Measurements from ENCODE around the gene CHST6. TPM values are rescaled to one million over a fixed set of nuclear protein-coding genes. Genes with fewer than 3 reads are reported as not detected.

Gene CHST6
- total and polyA plus RNA-seq, 2 of the 8 experiments (the other 6 are each of a cell fraction or from before 2014, with no cell fraction given) = 18.2 to 25.4 TPM

DNA sequence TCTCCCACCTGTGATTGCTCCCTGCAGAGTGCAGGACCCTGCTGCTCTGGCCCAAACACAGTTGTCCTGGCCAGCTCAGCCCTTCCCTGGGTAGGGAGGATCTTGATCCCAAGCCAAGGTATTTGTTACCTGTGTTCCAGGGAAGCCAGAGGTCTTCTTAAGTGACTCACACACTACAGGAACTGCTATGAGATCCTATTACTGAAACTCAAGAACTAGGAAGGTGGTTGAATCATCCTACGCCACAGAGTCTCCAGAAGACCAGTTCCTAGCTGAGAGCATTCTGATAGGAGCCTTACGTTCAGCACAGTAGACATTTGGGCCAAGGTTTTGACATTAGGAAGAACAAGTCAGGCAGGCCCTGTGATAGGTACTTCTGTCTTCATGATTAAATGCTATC is 12.0 kb downstream of the CHST6 start:
- Histone ChIP-seq H3K27me3 (replicated peaks in 1 of 4; ENCODE audit: control insufficient read depth in 3 of 4, extremely low read depth in 1 of 4, insufficient read depth in 3 of 4, low read length in 3 of 4) (no peaks in the 10 kb centered on the region), H3K36me3 (ENCODE audit: control insufficient read depth in 2 of 4, insufficient read depth in 4 of 4, low read length in 3 of 4) (peaks cover 0 to 20% (median 10%) of the 10 kb centered on the region in 4 experiments; a peak in 7 of 8 replicates), H3K79me1 (ENCODE audit: low read depth, low read length) (peaks cover 4% of the 10 kb centered on the region; the same call in 1 of the 2 replicates), H2BK20ac (ENCODE audit: low read length) (no peak overlapping the region), H3K9me3 (ENCODE audit: insufficient read depth in 2 of 2, low read depth in 1 of 2, low read length in 1 of 2) (no peaks in the 10 kb centered on the region), H2BK15ac (ENCODE audit: low read length) (no peak overlapping the region), H3K27ac (ENCODE audit: low read depth, low read length) (no peak overlapping the region), H4K20me1 (replicated peaks in 1 of 2; ENCODE audit: control insufficient read depth in 1 of 2, insufficient read depth in 2 of 2, low read length in 2 of 2) (peaks cover 0 to 2% of the 10 kb centered on the region in 2 experiments), H3K4me2 (ENCODE audit: insufficient read depth in 1 of 2, low read depth in 2 of 2, low read length in 2 of 2) (no peak overlapping the region), H3K4ac (replicated peaks; ENCODE audit: insufficient read length, low read depth, low read length) (no peak overlapping the region), H3K14ac (ENCODE audit: insufficient read length) (no peak overlapping the region), H3K4me3 (ENCODE audit: extremely low read depth in 1 of 4, insufficient read depth in 2 of 4, low read depth in 3 of 4, low read length in 4 of 4) (no peak overlapping the region), H2BK5ac (ENCODE audit: low read depth, low read length) (no peak overlapping the region; the same call in 1 of the 2 replicates), H3K9ac (replicated peaks in 1 of 4; ENCODE audit: extremely low read depth in 1 of 4, low read depth in 3 of 4, low read length in 3 of 4) (no peak overlapping the region), H4K8ac (ENCODE audit: extremely low read depth, insufficient read depth, low read length) (no peak overlapping the region), H3K56ac (replicated peaks; ENCODE audit: insufficient read length, low read depth, low read length) (no peak overlapping the region), H4K5ac (ENCODE audit: insufficient read length, low read depth, low read length) (no peak overlapping the region), H2AFZ (ENCODE audit: low read length) (no peak overlapping the region), H3K23me2 (ENCODE audit: low read depth, low read length) (no peaks in the 10 kb centered on the region), H2AK5ac (ENCODE audit: low read depth, low read length) (no peak overlapping the region), H2BK120ac (replicated peaks; ENCODE audit: low read depth, low read length) (no peak overlapping the region), H2BK12ac (ENCODE audit: low read depth, low read length) (no peak overlapping the region), H4K91ac (replicated peaks; ENCODE audit: insufficient read length, low read length) (no peak overlapping the region), H3K18ac (ENCODE audit: extremely low read depth, low read length) (no peak overlapping the region), H3K79me2 (ENCODE audit: control insufficient read depth in 1 of 2, insufficient read depth in 2 of 2, low read length in 2 of 2) (no peaks in the 10 kb centered on the region), H3K23ac (ENCODE audit: insufficient read length) (no peak overlapping the region), H3K4me1 (replicated peaks in 1 of 4; ENCODE audit: control insufficient read depth in 3 of 4, insufficient read depth in 4 of 4, low read length in 3 of 4) (no peaks in the 10 kb centered on the region)
- WGBS, 2 experiments (ENCODE audit: extremely low coverage in 1 of 2, insufficient coverage in 1 of 2, insufficient read length in 1 of 2, insufficient replicate concordance in 2 of 2, low coverage in 1 of 2, low lambda C conversion rate in 2 of 2, missing lambda C conversion rate in 1 of 2) = 96% methylated on average over 2 of the region's 2 CpGs; no CpG with 5 or more reads in 1 of the 2 experiments
- CTCF ChIA-PET (ENCODE audit: partially characterized antibody) = interaction anchor here (0.7 to 12.3 kb wide), 5 partner anchors 8 to 233 kb away, joined by 3 to 127 read pairs (median 7); no protein-coding TSS in a partner anchor
- FAIRE-seq (no peak), DNase-seq (ENCODE audit: low read depth in 1 of 2, low spot score in 2 of 2) (no peak)
- POLR2A ChIA-PET (ENCODE audit: partially characterized antibody) = no interaction called here
- no peak for TF ChIP-seq GTF2F1 (IDR thresholded peaks at IDR 0.05; ENCODE audit: borderline replicate concordance, low read depth, low read length)
